A549 (cell line): Measurements from ENCODE around the gene CACNB3.

Experiments
- CTCF ChIP-seq: fragments of >200 bp; sonication (Bioruptor Twin); formaldehyde crosslinking; IDR thresholded peaks from 3 replicates; pipeline ENCODE4 v1.5.1; 2016
- KDM5A ChIP-seq: fragments of 200-600 bp; sonication (generic); IDR thresholded peaks from 2 replicates; pipeline ENCODE4 v1.6.1; 2016; ENCODE audit warnings: antibody characterized with exemption, mild to moderate bottlenecking
- PHF8 ChIP-seq: fragments of 200-600 bp; sonication (generic); IDR thresholded peaks from 2 replicates; pipeline ENCODE4 v1.6.1; 2016; ENCODE audit warnings: low read depth, mild to moderate bottlenecking, antibody characterized with exemption, moderate library complexity, borderline replicate concordance
- POLR2A ChIP-seq: IDR thresholded peaks from 2 replicates; pipeline ENCODE4 v1.6.1; 2012; ENCODE audit warnings: mild to moderate bottlenecking, low read length
- REST ChIP-seq: fragments of 200-600 bp; sonication (generic); IDR thresholded peaks from 2 replicates; pipeline ENCODE4 v1.6.1; 2016; ENCODE audit warnings: antibody characterized with exemption, mild to moderate bottlenecking, moderate library complexity
- RFX5 ChIP-seq: fragments of 450-650 bp; IDR thresholded peaks from 2 replicates; pipeline ENCODE4 v1.7.1; 2014; ENCODE audit warnings: antibody characterized with exemption, mild to moderate bottlenecking, moderate library complexity
- TFCP2L1 ChIP-seq: fragments of 250-450 bp; sonication (Bioruptor Pico); IDR thresholded peaks from 2 replicates; pipeline ENCODE4 v1.5.0; 2021; ENCODE audit warnings: mild to moderate bottlenecking

GRCh38 chr12:48819986-48820725 lies 1.9 kb downstream of the CACNB3 start:
- TF ChIP-seq CTCF (no peak), REST (no peak), POLR2A (no peak), KDM5A (no peak), PHF8 (no peak), TFCP2L1 (CRISPR knock-in tag) (no peak), RFX5 (no peak)
